Nephron progenitor cell (in vitro differentiated cells): ENCODE measurements around the gene SLC12A2.

Source experiments
- DNase-seq: peaks from one replicate; pipeline ENCODE4 v3.0.0; 2021
- H3K27ac Mint-ChIP-seq: 2 replicates; pipeline ENCODE4 v1.8.0; 2021; ENCODE audit warnings: mild to moderate bottlenecking, moderate library complexity, mixed read lengths
- H3K27me3 Mint-ChIP-seq: 2 replicates; pipeline ENCODE4 v1.8.0; 2021; ENCODE audit warnings: mild to moderate bottlenecking, low read depth, mixed read lengths; ENCODE audit not compliant: poor library complexity
- H3K36me3 Mint-ChIP-seq: 2 replicates; pipeline ENCODE4 v1.8.0; 2021; ENCODE audit warnings: low read depth, mixed read lengths
- H3K4me1 Mint-ChIP-seq: 2 replicates; pipeline ENCODE4 v1.8.0; 2021; ENCODE audit warnings: mixed read lengths
- H3K4me3 Mint-ChIP-seq: 2 replicates; pipeline ENCODE4 v1.8.0; 2021; ENCODE audit warnings: mild to moderate bottlenecking, moderate library complexity, mixed read lengths
- H3K9me3 Mint-ChIP-seq: 2 replicates; pipeline ENCODE4 v1.8.0; 2021; ENCODE audit warnings: mild to moderate bottlenecking, moderate library complexity, mixed read lengths
- CTCF ChIP-seq: fragments of 200-600 bp; sonication (generic); IDR thresholded peaks from 2 replicates; pipeline ENCODE4 v1.5.0; 2021; ENCODE audit warnings: antibody characterized with exemption

Gene SLC12A2

GRCh38 chr5:128208436-128208835 lies 124.9 kb downstream of the SLC12A2 start:
- no peak overlapping the region for H3K4me3 Mint-ChIP-seq
- H3K27me3 Mint-ChIP-seq: no peaks in the 10 kb centered on the region

GRCh38 chr5:128212191-128212806 lies 128.7 kb downstream of the SLC12A2 start:
- peaks cover 13% of the 10 kb centered on the region for H3K4me1 Mint-ChIP-seq
- no peak overlapping the region for H3K27ac Mint-ChIP-seq

More at GRCh38 chr5:128208436-128208835, 124.9 kb downstream of the SLC12A2 start:
- H3K27ac Mint-ChIP-seq: no peak overlapping the region
- no peaks in the 10 kb centered on the region for H3K36me3 Mint-ChIP-seq
- H3K9me3 Mint-ChIP-seq: no peaks in the 10 kb centered on the region
- TF ChIP-seq CTCF: no peak
- H3K4me1 Mint-ChIP-seq: peaks cover 17% of the 10 kb centered on the region
- DNase-seq: no peak

GRCh38 chr5:128213340-128213739 lies 129.8 kb downstream of the SLC12A2 start:
- no peaks in the 10 kb centered on the region for H3K9me3 Mint-ChIP-seq
- H3K27ac Mint-ChIP-seq: no peak overlapping the region
- peaks cover 4% of the 10 kb centered on the region for H3K27me3 Mint-ChIP-seq
- peak; percentile 73 for TF ChIP-seq CTCF
- peak; percentile 57 for DNase-seq
- peaks cover 13% of the 10 kb centered on the region for H3K4me1 Mint-ChIP-seq
- no peaks in the 10 kb centered on the region for H3K36me3 Mint-ChIP-seq
- no peak overlapping the region for H3K4me3 Mint-ChIP-seq

More at GRCh38 chr5:128212191-128212806, 128.7 kb downstream of the SLC12A2 start:
- DNase-seq: no peak
- Mint-ChIP-seq H3K4me3 (no peak overlapping the region), H3K27me3 (peaks cover under 1% of the 10 kb centered on the region), H3K9me3 (no peaks in the 10 kb centered on the region), H3K36me3 (no peaks in the 10 kb centered on the region)
- no peak for TF ChIP-seq CTCF

GRCh38 chr5:128213833-128214232 lies 130.3 kb downstream of the SLC12A2 start:
- DNase-seq: no peak
- no peak overlapping the region for H3K4me3 Mint-ChIP-seq
- no peak overlapping the region for H3K27ac Mint-ChIP-seq
- no peak for TF ChIP-seq CTCF
- peaks cover 13% of the 10 kb centered on the region for H3K4me1 Mint-ChIP-seq
- H3K36me3 Mint-ChIP-seq: no peaks in the 10 kb centered on the region
- no peaks in the 10 kb centered on the region for H3K9me3 Mint-ChIP-seq
- H3K27me3 Mint-ChIP-seq: peaks cover 4% of the 10 kb centered on the region

GRCh38 chr5:128216285-128216684 lies 132.7 kb downstream of the SLC12A2 start:
- no peaks in the 10 kb centered on the region for H3K36me3 Mint-ChIP-seq
- no peak for TF ChIP-seq CTCF
- H3K4me1 Mint-ChIP-seq: peaks cover 13% of the 10 kb centered on the region
- H3K27me3 Mint-ChIP-seq: peaks cover 7% of the 10 kb centered on the region
- no peak overlapping the region for H3K4me3 Mint-ChIP-seq
- H3K9me3 Mint-ChIP-seq: no peaks in the 10 kb centered on the region
- no peak for DNase-seq
- peak overlapping the region; percentile 50 for H3K27ac Mint-ChIP-seq

GRCh38 chr5:128216860-128217531 lies 133.4 kb downstream of the SLC12A2 start:
- Mint-ChIP-seq H3K27me3 (peaks cover 7% of the 10 kb centered on the region), H3K4me3 (no peak overlapping the region), H3K4me1 (peaks cover 12% of the 10 kb centered on the region), H3K27ac (no peak overlapping the region), H3K9me3 (no peaks in the 10 kb centered on the region), H3K36me3 (no peaks in the 10 kb centered on the region)
- no peak for DNase-seq
- TF ChIP-seq CTCF: no peak
